Activated CD8-positive, alpha-beta T cell treated with anti-CD3 and anti-CD28 coated beads for 36 hours (primary cell): ENCODE data around the gene AJM1. TPM values are rescaled to one million over a fixed set of nuclear protein-coding genes. Genes with fewer than 3 reads are reported as not detected.
"Not testable (repeated sequence)": the region's sequence is repeated elsewhere in the genome, so short reads cannot be mapped to it uniquely, and the experiment has no call there.

Source experiments
- ATAC-seq: fragments of 200-7000 bp; cut with Tn5 transposase; one replicate; pipeline ENCODE4 v1.10.0; 2021; ENCODE audit warnings: mild to moderate bottlenecking, moderate library complexity
- CTCF ChIA-PET: fragments of 350-600 bp; sonication (Branson Sonifier 250); formaldehyde crosslinking; loops from one replicate; lab custom pipeline; 2021; ENCODE audit warnings: antibody characterized with exemption; lab: Charles Lee
- POLR2A ChIA-PET: fragments of 350-600 bp; sonication (Branson Sonifier 250); formaldehyde crosslinking; loops from one replicate; lab custom pipeline; 2021; ENCODE audit warnings: antibody characterized with exemption; lab: Charles Lee
- DNase-seq: peaks from one replicate; pipeline ENCODE4 v3.0.0-alpha.2; 2020
- H3K27ac Mint-ChIP-seq: one replicate; pipeline ENCODE4 v1.8.0; 2021; ENCODE audit warnings: mild to moderate bottlenecking, mixed read lengths
- H3K27me3 Mint-ChIP-seq: one replicate; pipeline ENCODE4 v1.8.0; 2021; ENCODE audit warnings: mixed read lengths
- H3K36me3 Mint-ChIP-seq: one replicate; pipeline ENCODE4 v1.8.0; 2021; ENCODE audit warnings: low read depth, mixed read lengths
- H3K4me1 Mint-ChIP-seq: one replicate; pipeline ENCODE4 v1.8.0; 2021; ENCODE audit warnings: low read depth, mixed read lengths
- H3K4me3 Mint-ChIP-seq: one replicate; pipeline ENCODE4 v1.8.0; 2021; ENCODE audit warnings: mild to moderate bottlenecking, moderate library complexity, mixed read lengths
- H3K9me3 Mint-ChIP-seq: one replicate; pipeline ENCODE4 v1.8.0; 2021; ENCODE audit warnings: mixed read lengths
- intact Hi-C: fragments of 100-400 bp; cut with micrococcal nuclease; formaldehyde crosslinking; loops from one replicate; pipeline ENCODE4 v1.10.0; 2022
- total RNA-seq, 2 experiments: library from RNA; stranded (reverse); gene quantifications; one replicate each; pipeline ENCODE4 v1.2.3, GENCODE V29; 2021
- TF ChIP-seq, protein P1 (sequence below): fragments of 200-600 bp; IDR thresholded peaks from one replicate; pipeline ENCODE4 v1.8.0; 2022; ENCODE audit warnings: antibody characterized with exemption, mild to moderate bottlenecking

The AJM1 gene
- total RNA-seq, 2 experiments from 2014 or later: 5.8 to 6.4 TPM

DNA sequence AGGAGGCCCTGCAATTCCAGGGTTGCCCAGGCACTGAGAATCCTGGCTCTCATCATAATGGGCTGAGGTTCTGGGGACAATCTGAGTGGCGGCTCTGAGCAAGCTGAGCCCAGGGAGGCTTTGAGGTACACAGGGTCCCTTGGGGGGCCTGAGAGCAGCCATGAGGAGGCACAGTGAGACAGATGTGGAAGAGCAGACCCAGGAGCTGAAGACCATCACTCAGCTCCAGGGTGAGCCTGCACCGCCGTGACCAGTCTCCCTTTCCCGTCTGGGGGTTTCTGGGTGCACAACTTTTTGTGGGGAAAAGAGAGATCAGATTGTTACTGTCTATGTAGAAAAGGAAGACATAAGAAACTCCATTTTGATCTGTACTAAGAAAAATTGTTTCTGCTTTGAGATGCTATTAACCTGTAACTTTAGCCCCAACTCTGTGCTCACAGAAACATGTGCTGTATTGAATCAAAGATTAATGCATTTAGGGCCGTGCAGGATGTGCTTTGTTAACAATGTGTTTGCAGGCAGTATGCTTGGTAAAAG lies 46.0 kb upstream of the AJM1 start, which contains the start of gene CCDC183:
CCDC183 (plus strand) TSS at position 101 of the 537 bp plus-strand sequence; CDS start at position 161, 60 bp downstream.
- intact Hi-C loops: no loop called here
- DNase-seq (no peak), ATAC-seq (no peak)
- H3K36me3 Mint-ChIP-seq: peaks cover 2% of the 10 kb centered on the region
- H3K4me3 Mint-ChIP-seq: no peak within 1 kb of the TSS
- H3K4me1 Mint-ChIP-seq: peaks cover 36% of the 10 kb centered on the region
- H3K9me3 Mint-ChIP-seq: no peaks in the 10 kb centered on the region
- POLR2A ChIA-PET: interaction anchor here (0.9 kb wide), 1 partner anchor 188 kb away, joined by 3 read pairs; no protein-coding TSS in a partner anchor
- peaks cover 11% of the 10 kb centered on the region for H3K27me3 Mint-ChIP-seq
- no peak within 1 kb of the TSS for H3K27ac Mint-ChIP-seq
- TF ChIP-seq, protein P1, sequence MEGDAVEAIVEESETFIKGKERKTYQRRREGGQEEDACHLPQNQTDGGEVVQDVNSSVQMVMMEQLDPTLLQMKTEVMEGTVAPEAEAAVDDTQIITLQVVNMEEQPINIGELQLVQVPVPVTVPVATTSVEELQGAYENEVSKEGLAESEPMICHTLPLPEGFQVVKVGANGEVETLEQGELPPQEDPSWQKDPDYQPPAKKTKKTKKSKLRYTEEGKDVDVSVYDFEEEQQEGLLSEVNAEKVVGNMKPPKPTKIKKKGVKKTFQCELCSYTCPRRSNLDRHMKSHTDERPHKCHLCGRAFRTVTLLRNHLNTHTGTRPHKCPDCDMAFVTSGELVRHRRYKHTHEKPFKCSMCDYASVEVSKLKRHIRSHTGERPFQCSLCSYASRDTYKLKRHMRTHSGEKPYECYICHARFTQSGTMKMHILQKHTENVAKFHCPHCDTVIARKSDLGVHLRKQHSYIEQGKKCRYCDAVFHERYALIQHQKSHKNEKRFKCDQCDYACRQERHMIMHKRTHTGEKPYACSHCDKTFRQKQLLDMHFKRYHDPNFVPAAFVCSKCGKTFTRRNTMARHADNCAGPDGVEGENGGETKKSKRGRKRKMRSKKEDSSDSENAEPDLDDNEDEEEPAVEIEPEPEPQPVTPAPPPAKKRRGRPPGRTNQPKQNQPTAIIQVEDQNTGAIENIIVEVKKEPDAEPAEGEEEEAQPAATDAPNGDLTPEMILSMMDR: no peak
- CTCF ChIA-PET: no interaction called here

DNA sequence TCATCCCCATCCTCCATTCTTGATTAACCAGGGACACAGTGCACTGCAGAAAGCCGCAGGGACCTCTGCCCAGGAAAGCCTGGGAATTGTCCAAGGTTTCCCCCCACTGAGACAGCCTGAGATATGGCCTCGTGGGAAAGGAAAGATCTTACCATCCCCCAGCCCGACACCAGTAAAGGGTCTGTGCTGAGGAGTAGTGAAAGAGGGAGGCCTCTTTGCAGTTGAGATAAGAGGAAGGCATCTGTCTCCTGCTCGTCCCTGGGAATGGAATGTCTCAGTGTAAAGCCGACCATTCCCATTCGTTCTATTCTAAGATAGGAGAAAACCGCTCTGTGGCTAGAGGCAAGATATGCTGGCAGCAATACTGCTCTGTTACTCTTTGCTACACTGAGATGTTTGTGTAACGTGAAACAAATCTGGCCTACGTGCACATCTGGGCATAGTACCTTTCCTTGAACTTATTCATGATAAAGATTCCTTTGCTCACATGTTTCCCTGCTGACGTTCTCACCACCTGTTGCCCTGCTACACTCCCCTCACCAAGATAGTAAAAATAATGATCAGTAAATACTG lies 45.4 kb upstream of the AJM1 start:
- Mint-ChIP-seq H3K4me1 (peaks cover 38% of the 10 kb centered on the region), H3K27me3 (peaks cover 11% of the 10 kb centered on the region)
- H3K9me3 Mint-ChIP-seq, H3K36me3 Mint-ChIP-seq, intact Hi-C loops, H3K4me3 Mint-ChIP-seq, ATAC-seq, DNase-seq, CTCF ChIA-PET, H3K27ac Mint-ChIP-seq: not testable (repeated sequence)
- POLR2A ChIA-PET: interaction anchor here (0.9 kb wide), 1 partner anchor 188 kb away, joined by 3 read pairs; no protein-coding TSS in a partner anchor

DNA sequence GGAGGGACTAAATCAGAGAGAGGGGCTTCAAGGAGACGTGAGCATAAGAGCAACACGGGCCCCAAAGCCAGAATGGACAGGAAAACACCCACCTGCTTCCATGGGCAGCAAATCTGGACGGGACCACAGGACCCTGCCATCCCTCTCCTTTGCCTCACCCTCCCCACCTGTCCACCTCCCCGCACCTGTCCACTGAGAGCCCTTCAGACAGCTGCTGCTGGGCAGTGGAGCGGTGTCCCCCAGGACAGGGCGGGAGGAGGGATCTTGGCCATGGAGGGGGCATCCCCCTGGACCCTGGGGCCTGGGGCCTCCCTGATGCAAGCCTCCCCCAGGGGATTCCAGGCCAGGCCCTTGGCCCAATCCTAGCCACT lies 43.6 kb upstream of the AJM1 start:
- ChIA-PET POLR2A (interaction anchor here (0.8 to 1.5 kb wide), 2 partner anchors 58 to 70 kb away, joined by 3 to 4 read pairs; no protein-coding TSS in a partner anchor), CTCF (interaction anchor here (1.1 to 2.0 kb wide), 2 partner anchors 44 to 236 kb away, joined by 3 to 7 read pairs; partner anchors contain the start of gene AJM1)
- intact Hi-C loops: no loop called here
- DNase-seq (no peak), ATAC-seq (no peak)
- H3K27ac Mint-ChIP-seq: no peak overlapping the region
- TF ChIP-seq, protein P1: no peak
- H3K4me3 Mint-ChIP-seq: no peak overlapping the region
- no peaks in the 10 kb centered on the region for H3K36me3 Mint-ChIP-seq
- peaks cover 28% of the 10 kb centered on the region for H3K4me1 Mint-ChIP-seq
- H3K27me3 Mint-ChIP-seq: peaks cover 11% of the 10 kb centered on the region
- H3K9me3 Mint-ChIP-seq: no peaks in the 10 kb centered on the region

DNA sequence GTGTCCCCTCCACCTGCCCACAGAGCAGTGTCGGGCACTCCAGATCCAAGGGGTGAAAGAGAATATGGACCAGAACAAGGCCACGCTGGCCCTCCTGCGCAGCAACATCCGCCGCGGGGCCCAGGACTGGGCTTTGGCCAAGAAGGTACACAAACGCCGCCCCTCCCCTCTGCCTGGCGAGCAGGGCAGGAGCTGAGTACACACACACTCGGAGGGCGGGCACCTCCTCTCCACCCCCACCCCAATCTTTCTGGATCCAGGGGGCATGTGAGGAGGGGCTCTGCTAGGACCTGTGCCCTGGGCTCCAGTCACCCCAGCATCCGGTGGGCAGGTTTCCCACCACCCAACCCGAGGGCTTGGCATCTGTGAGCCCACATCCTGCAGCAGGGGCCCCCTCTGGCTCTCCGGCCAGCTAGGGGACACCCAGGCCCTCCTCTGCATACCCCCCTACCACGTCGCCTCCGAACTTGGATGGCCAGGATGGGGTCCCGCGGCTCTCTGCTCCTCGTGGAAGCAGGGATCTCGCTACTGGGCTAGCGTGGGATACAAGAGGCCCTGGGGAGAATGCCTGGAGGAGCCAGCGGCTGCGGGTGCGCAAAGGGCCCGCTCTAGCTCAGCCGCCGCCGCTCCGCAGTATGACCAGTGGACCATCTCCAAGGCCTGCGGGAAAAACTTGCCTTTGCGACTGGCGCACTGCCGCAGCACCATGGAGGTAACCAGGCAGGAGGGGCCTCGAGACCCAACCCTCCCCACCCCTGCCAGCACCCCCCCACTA lies 43.0 kb upstream of the AJM1 start:
- Mint-ChIP-seq H3K4me1 (peaks cover 28% of the 10 kb centered on the region), H3K27ac (no peak overlapping the region), H3K4me3 (peak overlapping the region; percentile 72), H3K27me3 (peaks cover 11% of the 10 kb centered on the region), H3K9me3 (no peaks in the 10 kb centered on the region), H3K36me3 (no peaks in the 10 kb centered on the region)
- DNase-seq (no peak), ATAC-seq (no peak)
- TF ChIP-seq, protein P1: no peak
- CTCF ChIA-PET: interaction anchor here (2.0 kb wide), 1 partner anchor 236 kb away, joined by 7 read pairs; no protein-coding TSS in a partner anchor
- intact Hi-C loops: no loop called here
- POLR2A ChIA-PET: interaction anchor here (0.6 to 1.5 kb wide), 2 partner anchors 71 to 146 kb away, joined by 3 to 4 read pairs; partner anchors contain the start of gene C8G
